WTC11 (cell line): ENCODE measurements around the gene HYAL1. TPM values are rescaled to one million over a fixed set of nuclear protein-coding genes. Genes with fewer than 3 reads are reported as not detected.
A peak's percentile ranks its signal among the peaks of the same experiment; 100 is the strongest.

Source experiments
- ATAC-seq: fragments of 200-7000 bp; cut with Tn5 transposase; 2 replicates; pipeline ENCODE4 v1.10.0; 2021; ENCODE audit warnings: mild to moderate bottlenecking, moderate library complexity
- CTCF ChIA-PET: fragments of 300-600 bp; sonication (Branson Sonifier 250); formaldehyde crosslinking; loops from one replicate; lab custom pipeline; 2021; ENCODE audit warnings: antibody characterized with exemption; lab: Charles Lee
- POLR2A ChIA-PET: fragments of 350-600 bp; sonication (Branson Sonifier 250); formaldehyde crosslinking; loops from one replicate; lab custom pipeline; 2021; ENCODE audit warnings: antibody characterized with exemption; lab: Charles Lee
- DNase-seq: peaks from one replicate; pipeline ENCODE4 v3.0.0; 2021; ENCODE audit warnings: low spot score
- H3K27ac Mint-ChIP-seq: 2 replicates; pipeline ENCODE4 v1.8.0; 2021; ENCODE audit warnings: mixed read lengths
- H3K27me3 Mint-ChIP-seq: 2 replicates; pipeline ENCODE4 v1.8.0; 2021; ENCODE audit warnings: low read depth, mild to moderate bottlenecking, moderate library complexity, mixed read lengths
- H3K36me3 Mint-ChIP-seq: 2 replicates; pipeline ENCODE4 v1.8.0; 2021; ENCODE audit warnings: mixed read lengths
- H3K4me1 Mint-ChIP-seq: 2 replicates; pipeline ENCODE4 v1.8.0; 2022; ENCODE audit warnings: mixed read lengths
- H3K4me3 Mint-ChIP-seq: 2 replicates; pipeline ENCODE4 v1.8.0; 2021; ENCODE audit warnings: mild to moderate bottlenecking, moderate library complexity, mixed read lengths
- H3K9me3 Mint-ChIP-seq: 2 replicates; pipeline ENCODE4 v1.8.0; 2021; ENCODE audit warnings: mixed read lengths
- AFF4 ChIP-seq: sonication (generic); formaldehyde crosslinking; IDR thresholded peaks from 2 replicates; pipeline ENCODE4 v1.8.1; 2023; ENCODE audit warnings: mild to moderate bottlenecking, missing genetic modification reagents, borderline replicate concordance
- ATF6 ChIP-seq: sonication (generic); formaldehyde crosslinking; IDR thresholded peaks from 2 replicates; pipeline ENCODE4 v1.8.1; 2023; ENCODE audit warnings: mild to moderate bottlenecking, missing genetic modification reagents
- E2F5 ChIP-seq: sonication (generic); formaldehyde crosslinking; IDR thresholded peaks from 2 replicates; pipeline ENCODE4 v1.8.1; 2022; ENCODE audit warnings: mild to moderate bottlenecking, moderate library complexity, missing genetic modification reagents
- FOXP1 ChIP-seq: sonication (generic); formaldehyde crosslinking; IDR thresholded peaks from 2 replicates; pipeline ENCODE4 v1.8.0; 2022; ENCODE audit warnings: missing genetic modification reagents, mild to moderate bottlenecking, moderate library complexity, borderline replicate concordance
- FOXP4 ChIP-seq: sonication (generic); formaldehyde crosslinking; IDR thresholded peaks from 2 replicates; pipeline ENCODE4 v1.8.0; 2022; ENCODE audit warnings: mild to moderate bottlenecking, missing genetic modification reagents
- GRHL2 ChIP-seq: fragments of 250-450 bp; sonication (Bioruptor Pico); IDR thresholded peaks from 2 replicates; pipeline ENCODE4 v1.8.0; 2022; ENCODE audit warnings: mild to moderate bottlenecking, moderate library complexity; ENCODE audit not compliant: insufficient replicate concordance, severe bottlenecking
- MXD4 ChIP-seq: fragments of 250-450 bp; sonication (Bioruptor Pico); IDR thresholded peaks from 2 replicates; pipeline ENCODE4 v1.8.0; 2021; ENCODE audit warnings: mild to moderate bottlenecking, moderate library complexity, borderline replicate concordance
- MYBL2 ChIP-seq: sonication (generic); formaldehyde crosslinking; IDR thresholded peaks from 2 replicates; pipeline ENCODE4 v1.8.1; 2023; ENCODE audit warnings: mild to moderate bottlenecking, moderate library complexity, missing genetic modification reagents
- NFYB ChIP-seq: sonication (generic); formaldehyde crosslinking; conservative IDR thresholded peaks from 2 replicates; pipeline ENCODE4 v1.8.0; 2022; ENCODE audit warnings: low read depth, missing genetic modification reagents
- OVOL2 ChIP-seq: fragments of 250-450 bp; sonication (Bioruptor Pico); IDR thresholded peaks from 2 replicates; pipeline ENCODE4 v1.9.0; 2021; ENCODE audit warnings: mild to moderate bottlenecking, borderline replicate concordance
- PREB ChIP-seq: sonication (generic); formaldehyde crosslinking; IDR thresholded peaks from 2 replicates; pipeline ENCODE4 v1.8.1; 2022; ENCODE audit warnings: mild to moderate bottlenecking, missing genetic modification reagents, moderate library complexity, borderline replicate concordance
- PRRX2 ChIP-seq: fragments of 250-450 bp; sonication (Bioruptor Pico); IDR thresholded peaks from 2 replicates; pipeline ENCODE4 v1.8.0; 2021; ENCODE audit warnings: mild to moderate bottlenecking
- SP1 ChIP-seq: sonication (generic); formaldehyde crosslinking; conservative IDR thresholded peaks from 2 replicates; pipeline ENCODE4 v1.8.1; 2022; ENCODE audit warnings: missing genetic modification reagents
- TEAD4 ChIP-seq: sonication (generic); formaldehyde crosslinking; IDR thresholded peaks from 2 replicates; pipeline ENCODE4 v1.8.0; 2022; ENCODE audit warnings: mild to moderate bottlenecking, missing genetic modification reagents
- ZBTB21 ChIP-seq: sonication (generic); formaldehyde crosslinking; IDR thresholded peaks from 2 replicates; pipeline ENCODE4 v1.8.1; 2023; ENCODE audit warnings: mild to moderate bottlenecking, missing genetic modification reagents, borderline replicate concordance
- ZBTB43 ChIP-seq: sonication (generic); formaldehyde crosslinking; IDR thresholded peaks from 2 replicates; pipeline ENCODE4 v1.8.1; 2023; ENCODE audit warnings: mild to moderate bottlenecking, missing genetic modification reagents
- ZNF232 ChIP-seq: sonication (generic); formaldehyde crosslinking; IDR thresholded peaks from 2 replicates; pipeline ENCODE4 v1.8.0; 2022; ENCODE audit warnings: mild to moderate bottlenecking, missing genetic modification reagents
- ZNF263 ChIP-seq: sonication (generic); formaldehyde crosslinking; IDR thresholded peaks from 2 replicates; pipeline ENCODE4 v1.8.1; 2022; ENCODE audit warnings: low read depth, mild to moderate bottlenecking, moderate library complexity, missing genetic modification reagents
- ZNF425 ChIP-seq: fragments of 250-450 bp; sonication (Bioruptor Pico); conservative IDR thresholded peaks from 2 replicates; pipeline ENCODE4 v1.9.0; 2021; ENCODE audit warnings: mild to moderate bottlenecking
- ZNF512 ChIP-seq: sonication (generic); formaldehyde crosslinking; IDR thresholded peaks from 2 replicates; pipeline ENCODE4 v1.8.1; 2022; ENCODE audit warnings: missing genetic modification reagents, borderline replicate concordance
- total RNA-seq: library from RNA; stranded (reverse); gene quantifications from 3 replicates; pipeline ENCODE4 v1.2.3, GENCODE V29; 2021

Gene HYAL1
- total RNA-seq, 1 experiment from 2014 or later: 3.4 TPM

- DNase-seq (peak; percentile 90), ATAC-seq (peak; percentile 87)
- Mint-ChIP-seq H3K4me3 (peak within 1 kb of the TSS; percentile 95), H3K4me1 (peaks cover 18% of the 10 kb centered on the region), H3K9me3 (no peaks in the 10 kb centered on the region), H3K36me3 (peaks cover 18% of the 10 kb centered on the region), H3K27ac (peak within 1 kb of the TSS; percentile 93), H3K27me3 (peaks cover 10% of the 10 kb centered on the region)
- ChIA-PET POLR2A (interaction anchor here (1.2 to 1.5 kb wide), 3 partner anchors 14 to 218 kb away, joined by 3 to 9 read pairs (median 3); partner anchors contain the start of genes HEMK1, HYAL3 and NAA80), CTCF (interaction anchor here (0.7 to 4.2 kb wide), 18 partner anchors 10 to 261 kb away, joined by 3 to 18 read pairs (median 4); partner anchors contain the start of genes C3orf18, CACNA2D2, CISH and HYAL2)
- TF ChIP-seq NFYB (CRISPR knock-in tag) (no peak; the same call in 1 of the 2 replicates), AFF4 (CRISPR knock-in tag) (peak; percentile 85), MXD4 (CRISPR knock-in tag) (no peak), PREB (0 out of 2 replicates have a peak, but pooled peaks have one; percentile 65), TEAD4 (0 out of 2 replicates have a peak, but pooled peaks have one; percentile 60), PRRX2 (CRISPR knock-in tag) (no peak), ZNF263 (CRISPR knock-in tag) (no peak), FOXP4 (CRISPR knock-in tag) (peak; percentile 91), ZNF512 (CRISPR knock-in tag) (no peak), ZNF425 (CRISPR knock-in tag) (no peak), E2F5 (CRISPR knock-in tag) (no peak), FOXP1 (CRISPR knock-in tag) (peak; percentile 97; the same call in 1 of the 2 replicates), OVOL2 (CRISPR knock-in tag) (no peak), GRHL2 (no peak), MYBL2 (CRISPR knock-in tag) (no peak), SP1 (CRISPR knock-in tag) (peak; percentile 76), ZBTB21 (CRISPR knock-in tag) (0 out of 2 replicates have a peak, but pooled peaks have one; percentile 64), ZBTB43 (CRISPR knock-in tag) (no peak), ZNF232 (peak; percentile 93; the same call in 1 of the 2 replicates), ATF6 (CRISPR knock-in tag) (no peak)
These were observed 47.4 kb upstream of the HYAL1 start, which contains the start of the genes CYB561D2 and NPRL2 for GRCh38 chr3:50350527-50351322. CYB561D2 (plus strand) TSS chr3:50350862; CDS start chr3:50351434, 572 bp downstream. NPRL2 (minus strand) TSS chr3:50350775; CDS start chr3:50350652, 123 bp downstream.
